ENCODE measurements around the gene ADAMTS4.

GRCh38 chr1:161189036-161189435 is 9.8 kb downstream of the ADAMTS4 start:
- TF ChIP-seq CTCF (IDR thresholded peaks at IDR 0.05; ENCODE audit: low read depth, low read length) (no peak), EZH2phosphoT487 (IDR thresholded peaks at IDR 0.05; ENCODE audit: low read depth) (no peak)

Data from OCI-LY3 (cell line).